SK-N-SH treated with all-trans-retinoic acid at 6 μM for 48 hours (cell line): ENCODE data around the gene SYT12.

Source experiments
- ATAC-seq: fragments of 200-7000 bp; cut with Tn5 transposase; 3 replicates; pipeline ENCODE4 v1.9.1; 2020; ENCODE audit warnings: mild to moderate bottlenecking, moderate library complexity
- ARNTL ChIP-seq: fragments of 450-650 bp; formaldehyde crosslinking; IDR thresholded peaks from 2 replicates; pipeline ENCODE4 v1.5.0; 2020; ENCODE audit warnings: low read depth, mild to moderate bottlenecking, moderate library complexity, borderline replicate concordance
- BACH2 ChIP-seq: fragments of 250-450 bp; sonication (Bioruptor Pico); IDR thresholded peaks from 2 replicates; pipeline ENCODE4 v1.9.0; 2021; ENCODE audit warnings: mild to moderate bottlenecking, borderline replicate concordance
- CREB5 ChIP-seq: fragments of 250-450 bp; sonication (Bioruptor Pico); IDR thresholded peaks from 2 replicates; pipeline ENCODE4 v1.5.1; 2020; ENCODE audit warnings: low read depth, mild to moderate bottlenecking, moderate library complexity
- CSDC2 ChIP-seq: fragments of 250-450 bp; sonication (Bioruptor Pico); IDR thresholded peaks from 2 replicates; pipeline ENCODE4 v1.5.0; 2020; ENCODE audit warnings: mild to moderate bottlenecking, moderate library complexity
- ESRRG ChIP-seq: fragments of 250-450 bp; sonication (Bioruptor Pico); IDR thresholded peaks from 2 replicates; pipeline ENCODE4 v1.6.1; 2021; ENCODE audit warnings: mild to moderate bottlenecking
- GLIS3 ChIP-seq: fragments of 250-450 bp; sonication (Bioruptor Pico); IDR thresholded peaks from 2 replicates; pipeline ENCODE4 v1.5.0; 2020; ENCODE audit warnings: mild to moderate bottlenecking, moderate library complexity
- PATZ1 ChIP-seq: fragments of 250-450 bp; sonication (Bioruptor Pico); IDR thresholded peaks from 2 replicates; pipeline ENCODE4 v1.8.0; 2020; ENCODE audit warnings: mild to moderate bottlenecking, moderate library complexity, borderline replicate concordance
- POU6F1 ChIP-seq: fragments of 250-450 bp; sonication (Bioruptor Pico); IDR thresholded peaks from 2 replicates; pipeline ENCODE4 v1.8.0; 2021; ENCODE audit warnings: low read depth, mild to moderate bottlenecking, moderate library complexity, borderline replicate concordance
- PPARA ChIP-seq: fragments of 250-450 bp; sonication (Bioruptor Pico); IDR thresholded peaks from 2 replicates; pipeline ENCODE4 v1.5.0; 2020; ENCODE audit warnings: mild to moderate bottlenecking, borderline replicate concordance
- TCF4 ChIP-seq: fragments of 250-450 bp; sonication (Bioruptor Pico); IDR thresholded peaks from 2 replicates; pipeline ENCODE4 v1.8.0; 2021; ENCODE audit warnings: mild to moderate bottlenecking, moderate library complexity, borderline replicate concordance
- ZC3H10 ChIP-seq: fragments of 250-450 bp; sonication (Bioruptor Pico); IDR thresholded peaks from 2 replicates; pipeline ENCODE4 v1.5.1; 2021; ENCODE audit warnings: mild to moderate bottlenecking, moderate library complexity
- ZFP3 ChIP-seq: fragments of 250-450 bp; sonication (Bioruptor Pico); IDR thresholded peaks from 2 replicates; pipeline ENCODE4 v1.5.0; 2020; ENCODE audit warnings: mild to moderate bottlenecking, moderate library complexity
- ZFP30 ChIP-seq: fragments of 450-650 bp; formaldehyde crosslinking; IDR thresholded peaks from 2 replicates; pipeline ENCODE4 v1.5.0; 2022; ENCODE audit warnings: mild to moderate bottlenecking, moderate library complexity
- ZNF70 ChIP-seq: fragments of 450-650 bp; formaldehyde crosslinking; IDR thresholded peaks from 2 replicates; pipeline ENCODE4 v1.5.0; 2020; ENCODE audit warnings: mild to moderate bottlenecking, moderate library complexity

Gene SYT12

GRCh38 chr11:67071420-67072284, 48.7 kb downstream of the SYT12 start (continued):
- TF ChIP-seq POU6F1 (CRISPR knock-in tag), result no peak

- ATAC-seq, result no peak
Measured at GRCh38 chr11:67072295-67072694, 49.4 kb downstream of the SYT12 start.

GRCh38 chr11:67073908-67074307, 51.0 kb downstream of the SYT12 start:
- TF ChIP-seq TCF4 (CRISPR knock-in tag), result no peak
- no peak for TF ChIP-seq ZC3H10 (CRISPR knock-in tag)
- TF ChIP-seq PPARA (CRISPR knock-in tag), result no peak
- TF ChIP-seq ZFP30 (CRISPR knock-in tag), result no peak
- no peak for TF ChIP-seq ZFP3 (CRISPR knock-in tag)
- TF ChIP-seq ESRRG (CRISPR knock-in tag), result no peak
- TF ChIP-seq CSDC2 (CRISPR knock-in tag), result no peak
- no peak for TF ChIP-seq BACH2 (CRISPR knock-in tag)
- TF ChIP-seq ZNF70 (CRISPR knock-in tag), result no peak
- no peak for ATAC-seq

More at GRCh38 chr11:67072295-67072694, 49.4 kb downstream of the SYT12 start:
- TF ChIP-seq ARNTL (CRISPR knock-in tag) (no peak), CREB5 (no peak), POU6F1 (CRISPR knock-in tag) (no peak)

- no peak for ATAC-seq
- no peak for TF ChIP-seq POU6F1 (CRISPR knock-in tag)
- no peak for TF ChIP-seq CREB5
- no peak for TF ChIP-seq ZNF70 (CRISPR knock-in tag)
- TF ChIP-seq CSDC2 (CRISPR knock-in tag), result no peak
- TF ChIP-seq GLIS3 (CRISPR knock-in tag), result no peak
- TF ChIP-seq PATZ1, result no peak
- TF ChIP-seq PPARA (CRISPR knock-in tag), result no peak
- TF ChIP-seq ZFP3 (CRISPR knock-in tag), result no peak
Measured at GRCh38 chr11:67076202-67076601, 53.3 kb downstream of the SYT12 start.
